AG04450 (cell line): ENCODE results near the gene RAB4B. TPM values are rescaled to one million over a fixed set of nuclear protein-coding genes. Genes with fewer than 3 reads are reported as not detected.

ENCODE experiments used
- CTCF ChIA-PET: fragments of 300-600, 350-600 bp; formaldehyde crosslinking; extraction: SDS; loops from one replicate; lab custom pipeline; 2022; ENCODE audit warnings: antibody characterized with exemption, inconsistent platforms; lab: Charles Lee
- POLR2A ChIA-PET: fragments of 350-600 bp; formaldehyde crosslinking; extraction: SDS; loops from one replicate; lab custom pipeline; 2021; ENCODE audit warnings: antibody characterized with exemption, inconsistent platforms; lab: Yijun Ruan, JAX
- DNase-seq: peaks from one replicate; pipeline ENCODE4 v3.0.0-alpha.2; 2011; ENCODE audit warnings: low read depth, low spot score
- H3K27ac ChIP-seq: one replicate; pipeline ENCODE4 v1.5.1; 2012; ENCODE audit warnings: low read depth, low read length, control low read depth
- H3K27me3 ChIP-seq: one replicate; pipeline ENCODE4 v1.6.0; 2012; ENCODE audit warnings: low read length; ENCODE audit not compliant: control insufficient read depth, insufficient read depth
- H3K4me3 ChIP-seq: 2 replicates; pipeline ENCODE4 v1.5.1; 2011; ENCODE audit warnings: mild to moderate bottlenecking, low read depth, low read length, control low read depth
- H3K9me3 ChIP-seq: 2 replicates; pipeline ENCODE4 v1.5.1; 2012; ENCODE audit warnings: low read length; ENCODE audit not compliant: control insufficient read depth, insufficient read depth
- CTCF ChIP-seq: IDR thresholded peaks from 2 replicates; pipeline ENCODE4 v1.5.1; 2011; ENCODE audit warnings: low read depth, low read length, control low read depth, inconsistent platforms
- polyA plus RNA-seq: library from polyadenylated mRNA; depleted of rRNA; stranded (reverse); fragments of >200 nt; gene quantifications from 2 replicates; pipeline ENCODE4 v1.2.3, GENCODE V29; 2011

Gene RAB4B
- polyA plus RNA-seq, 1 experiment = 14.0 TPM

- TF ChIP-seq CTCF = no peak
- Histone ChIP-seq H3K4me3 (no peak overlapping the region), H3K27ac (no peak overlapping the region), H3K9me3 (no peaks in the 10 kb centered on the region), H3K27me3 (no peaks in the 10 kb centered on the region)
- CTCF ChIA-PET = no interaction called here
- POLR2A ChIA-PET = interaction anchor here (2.5 kb wide), 1 partner anchor 9 kb away, joined by 10 read pairs; the partner anchor contains the start of gene ACTMAP
- no peak for DNase-seq
Measured at GRCh38 chr19:40740747-40741146, 37.3 kb upstream of the RAB4B start.

- no peak overlapping the region for H3K4me3 ChIP-seq
- no peaks in the 10 kb centered on the region for H3K9me3 ChIP-seq
- DNase-seq = no peak
- no peak for TF ChIP-seq CTCF
- no peaks in the 10 kb centered on the region for H3K27me3 ChIP-seq
- H3K27ac ChIP-seq = no peak overlapping the region
- POLR2A ChIA-PET = interaction anchor here (1.2 to 2.5 kb wide), 3 partner anchors 8 to 36 kb away, joined by 3 to 10 read pairs (median 3); partner anchors contain the start of genes ACTMAP and RAB4B
- CTCF ChIA-PET = no interaction called here
Measured at GRCh38 chr19:40741527-40742390, 36.3 kb upstream of the RAB4B start.

- CTCF ChIA-PET = no interaction called here
- POLR2A ChIA-PET = interaction anchor here (1.2 to 2.5 kb wide), 3 partner anchors 8 to 36 kb away, joined by 3 to 10 read pairs (median 3); partner anchors contain the start of genes ACTMAP and RAB4B
- Histone ChIP-seq H3K27ac (no peak overlapping the region), H3K9me3 (no peaks in the 10 kb centered on the region), H3K27me3 (no peaks in the 10 kb centered on the region), H3K4me3 (no peak overlapping the region)
- no peak for TF ChIP-seq CTCF
- DNase-seq = no peak
Measured at GRCh38 chr19:40742477-40742876, 35.6 kb upstream of the RAB4B start.

GRCh38 chr19:40742886-40743285 lies 35.2 kb upstream of the RAB4B start:
- no peaks in the 10 kb centered on the region for H3K9me3 ChIP-seq
- H3K27ac ChIP-seq = no peak overlapping the region
- H3K27me3 ChIP-seq = no peaks in the 10 kb centered on the region
- no peak for DNase-seq
- H3K4me3 ChIP-seq = no peak overlapping the region
- POLR2A ChIA-PET = interaction anchor here (1.1 to 2.5 kb wide), 4 partner anchors 7 to 52 kb away, joined by 3 to 10 read pairs (median 3); partner anchors contain the start of genes ACTMAP, NUMBL and RAB4B
- no peak for TF ChIP-seq CTCF
- CTCF ChIA-PET = no interaction called here

GRCh38 chr19:40743926-40744325 lies 34.1 kb upstream of the RAB4B start:
- Histone ChIP-seq H3K4me3 (no peak overlapping the region), H3K27me3 (no peaks in the 10 kb centered on the region), H3K27ac (no peak overlapping the region), H3K9me3 (no peaks in the 10 kb centered on the region)
- ChIA-PET CTCF (interaction anchor here (0.5 to 1.7 kb wide), 2 partner anchors 62 to 543 kb away, joined by 4 to 6 read pairs; no protein-coding TSS in a partner anchor), POLR2A (interaction anchor here (1.1 kb wide), 1 partner anchor 53 kb away, joined by 3 read pairs; the partner anchor contains the start of gene NUMBL)
- DNase-seq = no peak
- TF ChIP-seq CTCF = no peak
